NB4 (cell line): Measurements from ENCODE around the gene ZNF432.
"Not testable (repeated sequence)": the region's sequence is repeated elsewhere in the genome, so short reads cannot be mapped to it uniquely, and the experiment has no call there.

Source experiments
- DNase-seq: peaks from one replicate; pipeline ENCODE4 v3.0.0; 2010; ENCODE audit warnings: low read depth
- H3K4me3 ChIP-seq: one replicate; pipeline ENCODE4 v1.5.1; 2011; ENCODE audit warnings: mild to moderate bottlenecking, low read depth, low read length, moderate library complexity
- MYC ChIP-seq: IDR thresholded peaks from 2 replicates; pipeline ENCODE4 v1.6.1; 2011; ENCODE audit warnings: low read depth, low read length
- POLR2A ChIP-seq: IDR thresholded peaks from 2 replicates; pipeline ENCODE4 v1.6.1; 2011; ENCODE audit warnings: mild to moderate bottlenecking; ENCODE audit not compliant: insufficient read length; ENCODE audit errors: extremely low read depth
- TF ChIP-seq, protein P1 (sequence below): IDR thresholded peaks from one replicate; pipeline ENCODE4 v1.5.1; 2012; ENCODE audit warnings: low read depth, low read length
- TF ChIP-seq, protein P2 (sequence below): IDR thresholded peaks from 2 replicates; pipeline ENCODE4 v1.6.1; 2011; ENCODE audit warnings: low read depth, low read length

The ZNF432 gene

DNA sequence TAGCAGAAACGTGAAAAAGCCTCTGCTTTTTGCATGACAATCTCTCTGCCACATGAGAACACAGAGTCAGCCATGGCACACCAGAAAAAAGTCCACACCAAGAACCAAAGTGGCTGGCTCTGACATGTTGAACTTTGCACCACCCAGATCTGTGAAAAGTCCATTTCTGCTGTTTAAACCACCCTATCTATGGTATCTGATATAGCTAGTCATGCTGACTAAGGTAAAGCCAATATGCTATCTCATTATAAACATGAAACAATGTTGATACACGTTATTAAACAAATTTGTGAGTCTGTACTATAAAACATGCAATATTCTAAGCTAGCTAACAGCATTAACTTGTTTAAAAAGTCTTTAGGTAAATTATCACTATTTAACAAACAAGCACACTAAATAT is 21.0 kb upstream of the ZNF432 start:
- no peak overlapping the region for H3K4me3 ChIP-seq
- DNase-seq = no peak
- TF ChIP-seq, protein P1, sequence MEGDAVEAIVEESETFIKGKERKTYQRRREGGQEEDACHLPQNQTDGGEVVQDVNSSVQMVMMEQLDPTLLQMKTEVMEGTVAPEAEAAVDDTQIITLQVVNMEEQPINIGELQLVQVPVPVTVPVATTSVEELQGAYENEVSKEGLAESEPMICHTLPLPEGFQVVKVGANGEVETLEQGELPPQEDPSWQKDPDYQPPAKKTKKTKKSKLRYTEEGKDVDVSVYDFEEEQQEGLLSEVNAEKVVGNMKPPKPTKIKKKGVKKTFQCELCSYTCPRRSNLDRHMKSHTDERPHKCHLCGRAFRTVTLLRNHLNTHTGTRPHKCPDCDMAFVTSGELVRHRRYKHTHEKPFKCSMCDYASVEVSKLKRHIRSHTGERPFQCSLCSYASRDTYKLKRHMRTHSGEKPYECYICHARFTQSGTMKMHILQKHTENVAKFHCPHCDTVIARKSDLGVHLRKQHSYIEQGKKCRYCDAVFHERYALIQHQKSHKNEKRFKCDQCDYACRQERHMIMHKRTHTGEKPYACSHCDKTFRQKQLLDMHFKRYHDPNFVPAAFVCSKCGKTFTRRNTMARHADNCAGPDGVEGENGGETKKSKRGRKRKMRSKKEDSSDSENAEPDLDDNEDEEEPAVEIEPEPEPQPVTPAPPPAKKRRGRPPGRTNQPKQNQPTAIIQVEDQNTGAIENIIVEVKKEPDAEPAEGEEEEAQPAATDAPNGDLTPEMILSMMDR = no peak
- TF ChIP-seq, protein P2, sequence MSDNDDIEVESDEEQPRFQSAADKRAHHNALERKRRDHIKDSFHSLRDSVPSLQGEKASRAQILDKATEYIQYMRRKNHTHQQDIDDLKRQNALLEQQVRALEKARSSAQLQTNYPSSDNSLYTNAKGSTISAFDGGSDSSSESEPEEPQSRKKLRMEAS = no peak
- TF ChIP-seq POLR2A = no peak
- no peak for TF ChIP-seq MYC

DNA sequence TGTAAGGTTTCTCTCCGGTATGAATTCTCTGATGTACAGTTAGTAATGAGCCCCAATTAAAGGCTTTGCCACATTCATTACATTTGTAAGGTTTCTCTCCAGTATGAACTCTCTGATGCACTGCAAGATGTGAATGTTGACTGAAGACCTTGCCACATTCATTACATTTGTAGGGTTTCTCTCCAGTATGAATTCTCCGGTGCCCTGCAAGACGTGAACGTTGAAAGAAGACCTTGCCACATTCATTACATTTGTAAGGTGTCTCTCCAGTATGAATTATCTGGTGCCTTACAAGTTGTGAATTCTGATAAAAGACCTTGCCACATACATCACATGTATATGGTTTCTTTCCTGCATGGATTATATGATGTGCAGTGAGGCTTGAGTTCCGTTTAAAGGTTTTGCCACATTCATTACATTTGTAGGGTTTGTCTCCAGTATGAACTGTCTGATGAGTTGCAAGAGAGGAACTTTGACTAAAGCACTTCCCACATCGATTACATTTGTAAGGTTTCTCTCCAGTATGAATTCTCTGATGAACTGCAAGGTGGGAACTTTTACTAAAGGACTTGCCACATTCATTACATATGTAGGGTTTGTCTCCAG is 17.7 kb upstream of the ZNF432 start:
- TF ChIP-seq MYC (no peak), POLR2A (no peak)
- TF ChIP-seq, protein P2 = no peak
- TF ChIP-seq, protein P1 = no peak
- DNase-seq = no peak
- H3K4me3 ChIP-seq = no peak overlapping the region

DNA sequence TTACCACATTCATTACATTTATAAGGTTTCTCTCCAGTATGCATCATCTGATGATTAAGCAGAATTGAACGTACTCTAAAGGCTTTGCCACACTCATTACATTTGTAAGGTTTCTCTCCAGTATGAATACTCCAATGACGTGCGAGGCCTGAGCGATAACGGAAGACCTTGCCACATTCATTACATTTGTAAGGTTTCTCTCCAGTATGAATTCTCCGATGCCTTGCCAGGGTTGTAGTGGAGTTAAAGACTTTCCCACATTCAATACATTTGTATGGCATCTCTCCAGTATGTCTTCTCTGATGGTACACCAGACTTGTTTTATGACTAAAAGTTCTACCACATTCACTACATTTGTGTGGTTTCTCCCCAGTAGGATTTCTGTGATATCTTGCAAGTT is 16.8 kb upstream of the ZNF432 start:
- no peak overlapping the region for H3K4me3 ChIP-seq
- no peak for DNase-seq
- TF ChIP-seq, protein P2 = no peak
- TF ChIP-seq MYC (no peak), POLR2A (no peak)
- TF ChIP-seq, protein P1 = no peak

DNA sequence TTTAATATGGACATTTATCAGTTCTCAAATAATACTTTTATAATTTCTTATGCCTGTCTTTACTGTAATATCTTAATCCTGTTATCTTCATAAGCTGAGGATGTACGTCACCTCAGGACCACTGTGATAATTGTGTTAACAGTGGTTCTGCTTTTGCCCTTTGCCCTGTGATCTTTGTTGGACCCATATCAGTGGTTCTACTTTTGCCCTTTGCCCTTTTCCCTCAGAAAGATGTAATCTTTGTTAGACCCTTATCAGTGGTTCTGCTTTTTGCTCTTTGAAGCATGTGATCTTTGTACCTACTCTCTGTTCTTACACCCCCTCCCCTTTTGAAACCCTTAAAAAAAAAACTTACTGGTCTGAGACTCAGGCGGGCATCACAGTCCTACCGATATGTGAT is 7.8 kb upstream of the ZNF432 start:
- not testable (repeated sequence) for DNase-seq, H3K4me3 ChIP-seq

GRCh38 chr19:52051736-52052135 is 3.1 kb upstream of the ZNF432 start:
- not testable (repeated sequence) for H3K4me3 ChIP-seq, DNase-seq

DNA sequence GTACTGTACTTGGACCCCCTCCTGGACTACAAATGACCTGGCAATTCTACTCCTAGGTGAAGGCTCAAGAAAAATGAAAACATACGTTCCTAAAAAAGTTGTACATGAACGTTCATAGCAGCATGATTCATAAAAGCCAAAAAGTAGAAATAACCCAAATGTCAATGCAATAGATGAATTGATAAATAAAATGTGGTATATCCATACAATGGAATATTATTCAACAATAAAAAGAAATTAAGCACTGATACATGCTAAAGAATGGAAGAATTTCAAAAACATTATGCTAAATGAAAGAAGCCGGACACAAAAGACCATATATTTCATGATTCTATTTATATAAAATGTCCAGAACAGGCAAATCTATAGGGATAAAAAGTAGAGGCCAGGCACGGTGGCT is 9.5 kb downstream of the ZNF432 start:
- DNase-seq = no peak
- H3K4me3 ChIP-seq = no peak overlapping the region
- TF ChIP-seq, protein P1 = no peak
- TF ChIP-seq MYC (no peak), POLR2A (no peak)
- TF ChIP-seq, protein P2 = no peak

DNA sequence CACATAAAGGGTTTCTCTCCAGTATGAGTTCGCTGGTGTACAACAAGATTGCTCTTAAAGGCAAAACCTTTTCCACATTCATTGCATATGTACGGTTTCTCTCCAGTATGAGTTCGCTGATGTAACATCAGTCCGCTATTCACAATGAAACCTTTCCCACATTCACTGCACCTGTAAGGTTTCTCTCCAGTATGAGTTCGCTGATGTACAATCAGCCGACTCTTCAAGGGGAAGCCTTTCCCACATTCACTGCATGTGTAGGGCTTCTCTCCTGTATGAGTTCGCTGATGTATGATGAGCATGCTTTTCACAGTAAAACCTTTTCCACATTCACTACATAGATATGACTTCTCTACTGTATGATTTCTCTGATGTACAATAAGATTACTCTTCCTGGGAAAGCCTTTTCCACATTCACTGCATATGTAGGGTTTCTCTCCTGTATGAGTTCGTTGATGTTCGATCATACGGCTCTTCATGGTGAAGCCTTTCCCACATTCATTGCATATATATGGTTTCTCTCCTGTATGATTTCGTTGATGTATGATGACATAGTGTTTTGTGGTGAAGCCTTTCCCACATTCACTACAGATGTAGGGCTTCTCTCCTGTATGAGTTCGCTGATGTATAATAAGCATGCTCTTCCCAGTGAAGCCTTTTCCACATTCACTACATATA is 14.4 kb downstream of the ZNF432 start:
- TF ChIP-seq POLR2A (no peak), MYC (no peak)
- TF ChIP-seq, protein P2 = no peak
- TF ChIP-seq, protein P1 = no peak
- DNase-seq = no peak

More for the DNA sequence above, 14.4 kb downstream of the ZNF432 start:
- H3K4me3 ChIP-seq = no peak overlapping the region
